Left lung (tissue), 10 donors: ENCODE data around the gene SEMA6A. TPM values are rescaled to one million over a fixed set of nuclear protein-coding genes. Genes with fewer than 3 reads are reported as not detected.
A peak's percentile ranks its signal among the peaks of the same experiment; 100 is the strongest.

ENCODE experiments used
- ATAC-seq: fragments of 200-7000 bp; cut with Tn5 transposase; one replicate; pipeline ENCODE4 v1.9.1; 2020; ENCODE audit warnings: moderate library complexity
- DNase-seq, 4 donors: peaks; one replicate each; pipeline ENCODE4 v3.0.0-alpha.2; 2013 to 2020
- H3K27ac ChIP-seq, 2 donors: fragments of 200-600 bp; sonication (generic) in 1 of 2; one replicate each; pipeline versions ENCODE4 v1.5.0 to v1.8.0; 2020 to 2021
- H3K27me3 ChIP-seq, 2 donors: fragments of 200-600 bp; sonication (generic) in 1 of 2; one replicate each; pipeline versions ENCODE4 v1.5.0 to v1.8.0; 2020 to 2021
- H3K36me3 ChIP-seq, 2 donors: fragments of 200-600 bp; sonication (generic) in 1 of 2; one replicate each; pipeline versions ENCODE4 v1.5.0 to v1.8.0; 2020 to 2021
- H3K4me1 ChIP-seq, 2 donors: fragments of 200-600 bp; one replicate each; pipeline ENCODE4 v1.8.0; 2021
- H3K4me3 ChIP-seq, 2 donors: fragments of 200-600 bp; sonication (generic) in 1 of 2; one replicate each; pipeline versions ENCODE4 v1.5.0 to v1.8.0; 2020 to 2021; ENCODE audit warnings: mild to moderate bottlenecking in 1 of 2
- H3K9me3 ChIP-seq, 2 donors: fragments of 200-600 bp; sonication (generic) in 1 of 2; one replicate each; pipeline versions ENCODE4 v1.5.0 to v1.8.0; 2020 to 2021
- CTCF ChIP-seq, 2 donors: fragments of 200-600 bp; sonication (generic) in 1 of 2; IDR thresholded peaks; one replicate each; pipeline versions ENCODE4 v1.5.0 to v1.8.0; 2021; ENCODE audit warnings: antibody characterized with exemption in 2 of 2
- intact Hi-C, 2 donors: fragments of 100-400 bp; cut with DNase I; formaldehyde crosslinking; loops; one replicate each; pipeline versions ENCODE4 v1.11.2 to v1.14.2; 2022
- polyA plus RNA-seq, 6 donors: library from polyadenylated mRNA; unstranded; fragments of 120-200 nt; gene quantifications; one replicate each; pipeline ENCODE4 v1.2.1, GENCODE V29; 2013; ENCODE audit not compliant: insufficient read length in 6 of 6
- total RNA-seq, 2 donors: library from RNA; stranded (reverse); fragmentation: NEBNext Ultra II Directional; extraction: Animal tissue kit (Norgen Biotek cat#: 25700); gene quantifications; one replicate each; pipeline ENCODE4 v1.2.1, GENCODE V29; 2021
- donor health status: DM: no; HTN: yes; CAD: no.
- donor health status: DM: no; HTN: no; CAD: no.

Gene SEMA6A
- total and polyA plus RNA-seq, 8 donors = 15.3 to 45.8 (median 39.6) TPM

GRCh38 chr5:116451905-116452450, 122.6 kb downstream of the SEMA6A start:
- peaks cover 0 to 15% of the 10 kb centered on the region in 2 donors for H3K4me1 ChIP-seq
- no peak overlapping the region for H3K27ac ChIP-seq
- intact Hi-C loops = no loop called here
- peaks cover 0 to 16% of the 10 kb centered on the region in 2 donors for H3K36me3 ChIP-seq
- no peaks in the 10 kb centered on the region for H3K9me3 ChIP-seq
- no peaks in the 10 kb centered on the region for H3K27me3 ChIP-seq
- ATAC-seq (no peak), DNase-seq (no peak)
- no peak for TF ChIP-seq CTCF (IDR thresholded peaks at IDR 0.05)
- no peak overlapping the region for H3K4me3 ChIP-seq

GRCh38 chr5:116451066-116451465, 123.6 kb downstream of the SEMA6A start:
- ATAC-seq (no peak), DNase-seq (no peak)
- no peaks in the 10 kb centered on the region for H3K27me3 ChIP-seq
- H3K4me1 ChIP-seq = peaks cover 0 to 15% of the 10 kb centered on the region in 2 donors
- intact Hi-C loops = no loop called here
- H3K4me3 ChIP-seq = no peak overlapping the region
- H3K27ac ChIP-seq = no peak overlapping the region
- H3K9me3 ChIP-seq = no peaks in the 10 kb centered on the region
- no peak for TF ChIP-seq CTCF (IDR thresholded peaks at IDR 0.05)
- peaks cover 0 to 25% of the 10 kb centered on the region in 2 donors for H3K36me3 ChIP-seq

DNA sequence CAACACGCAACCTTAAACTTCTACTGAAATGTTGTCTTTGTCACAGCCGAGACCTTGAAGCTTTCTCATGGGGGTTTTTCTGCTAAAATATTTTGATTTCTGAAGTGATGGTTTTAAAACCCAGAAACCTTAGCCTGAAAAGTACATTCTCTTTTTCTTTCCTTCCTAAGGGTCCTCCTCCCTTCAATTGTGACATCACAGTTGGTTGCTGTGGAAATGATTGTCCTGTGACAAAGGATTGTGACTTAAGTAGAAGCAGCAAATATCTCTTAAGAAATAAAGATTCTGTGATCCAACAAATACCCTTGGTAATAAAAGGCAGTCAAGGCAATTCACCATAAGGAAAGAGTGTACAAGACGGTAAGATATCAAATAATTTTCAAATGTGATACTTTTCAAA, 125.2 kb downstream of the SEMA6A start:
- H3K4me1 ChIP-seq = peaks cover 0 to 6% of the 10 kb centered on the region in 2 donors
- no peaks in the 10 kb centered on the region for H3K9me3 ChIP-seq
- DNase-seq (no peak), ATAC-seq (no peak)
- no peak overlapping the region for H3K4me3 ChIP-seq
- intact Hi-C loops = no loop called here
- no peak for TF ChIP-seq CTCF (IDR thresholded peaks at IDR 0.05)
- H3K36me3 ChIP-seq = peaks cover 0 to 26% of the 10 kb centered on the region in 2 donors
- no peaks in the 10 kb centered on the region for H3K27me3 ChIP-seq
- H3K27ac ChIP-seq = no peak overlapping the region

GRCh38 chr5:116448870-116449427, 125.7 kb downstream of the SEMA6A start:
- Histone ChIP-seq H3K4me3 (no peak overlapping the region), H3K27ac (no peak overlapping the region), H3K9me3 (no peaks in the 10 kb centered on the region), H3K4me1 (peaks cover 0 to under 1% of the 10 kb centered on the region in 2 donors), H3K36me3 (peaks cover 0 to 26% of the 10 kb centered on the region in 2 donors), H3K27me3 (no peaks in the 10 kb centered on the region)
- no peak for TF ChIP-seq CTCF (IDR thresholded peaks at IDR 0.05)
- DNase-seq (no peak), ATAC-seq (no peak)
- intact Hi-C loops = no loop called here

DNA sequence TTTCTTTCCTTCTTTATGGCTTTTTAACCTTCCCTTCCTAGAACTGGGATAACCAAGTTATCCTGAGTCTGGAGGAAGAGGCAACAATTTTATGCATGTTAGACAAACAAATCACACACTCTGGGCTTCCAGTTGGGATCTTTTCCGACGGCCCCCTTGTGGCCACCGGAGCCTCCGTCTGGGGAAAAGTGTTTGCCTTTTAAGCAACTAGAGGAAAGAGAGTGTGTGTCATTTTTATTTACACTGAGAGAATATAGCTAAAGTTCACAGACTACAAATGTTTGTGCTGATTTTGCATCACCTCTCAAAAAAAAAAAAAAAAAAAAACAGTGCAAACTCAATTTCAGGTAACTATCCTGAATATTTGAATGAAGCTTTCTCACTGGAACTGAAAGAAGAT, 126.2 kb downstream of the SEMA6A start:
- no peak overlapping the region for H3K27ac ChIP-seq

More for the DNA sequence above, 126.2 kb downstream of the SEMA6A start:
- Histone ChIP-seq H3K4me3 (no peak overlapping the region), H3K9me3 (no peaks in the 10 kb centered on the region), H3K36me3 (peaks cover 0 to 26% of the 10 kb centered on the region in 2 donors), H3K27me3 (no peaks in the 10 kb centered on the region), H3K4me1 (no peaks in the 10 kb centered on the region)
- intact Hi-C loops = no loop called here
- TF ChIP-seq CTCF (IDR thresholded peaks at IDR 0.05) = peak in 1 of 2 donors; percentile 13
- DNase-seq (no peak), ATAC-seq (no peak)
